ENCODE data around the gene POU2AF3. TPM values are rescaled to one million over a fixed set of nuclear protein-coding genes. Genes with fewer than 3 reads are reported as not detected.

POU2AF3 gene
- total and polyA plus RNA-seq, 2 donors (not counting 1 experiment from before 2014, with no cell fraction given), result 0.51 to 2.1 TPM

GRCh38 chr11:111320728-111321568 is 22.6 kb downstream of the POU2AF3 start:
- Mint-ChIP-seq H3K4me3 (no peak overlapping the region), H3K4me1 (no peaks in the 10 kb centered on the region), H3K27me3 (no peaks in the 10 kb centered on the region), H3K9me3 (ENCODE audit: insufficient read depth) (no peaks in the 10 kb centered on the region), H3K27ac (peak overlapping the region; percentile 8)
- H3K9me3 ChIP-seq (ENCODE audit: control extremely low read depth in 1 of 3, control insufficient read depth in 2 of 3, insufficient read depth in 1 of 3, low read length in 2 of 3), result peaks cover 0 to under 1% (median 0%) of the 10 kb centered on the region in 3 donors
- TF ChIP-seq CTCF (IDR thresholded peaks at IDR 0.05) (no peak), EZH2 (IDR thresholded peaks at IDR 0.05; ENCODE audit: borderline replicate concordance, insufficient read depth, low read depth, low read length, poor library complexity, severe bottlenecking) (no peak)
- H3K4me2 ChIP-seq (replicated peaks; ENCODE audit: low read depth, low read length, poor library complexity, severe bottlenecking), result no peak overlapping the region
- H3K36me3 ChIP-seq (replicated peaks in 1 of 2; ENCODE audit: control extremely low read depth in 1 of 2, control insufficient read depth in 1 of 2, extremely low read depth in 1 of 2, insufficient read depth in 2 of 2, low read length in 1 of 2), result no peaks in the 10 kb centered on the region
- intact Hi-C loops (cut with micrococcal nuclease), result no loop called here
- H3K9ac ChIP-seq (ENCODE audit: low read length), result no peak overlapping the region
- ChIA-PET POLR2A (no interaction called here), CTCF (interaction anchor here (0.7 kb wide), 1 partner anchor 22 kb away, joined by 3 read pairs; no protein-coding TSS in a partner anchor)
- H3K4me3 ChIP-seq (ENCODE audit: control extremely low read depth in 1 of 5, extremely low read depth in 1 of 5, insufficient read depth in 1 of 5, low read depth in 2 of 5, low read length in 4 of 5), result no peak overlapping the region
- no peak overlapping the region for H3K27ac ChIP-seq (ENCODE audit: low read length in 2 of 2)
- no peaks in the 10 kb centered on the region for H3K79me2 ChIP-seq (ENCODE audit: control insufficient read depth, insufficient read depth, low read length)
- no peak overlapping the region for H2AFZ ChIP-seq (ENCODE audit: insufficient read depth, low read depth, low read length, poor library complexity, severe bottlenecking)
- 96% methylated on average over 4 of the region's 5 CpGs for WGBS (ENCODE audit: insufficient coverage)
- H4K20me1 ChIP-seq (ENCODE audit: control insufficient read depth, insufficient read depth, low read length, poor library complexity, severe bottlenecking), result no peaks in the 10 kb centered on the region
- no peaks in the 10 kb centered on the region for H3K4me1 ChIP-seq (ENCODE audit: control insufficient read depth in 2 of 2, insufficient read depth in 2 of 2, low read length in 2 of 2)
- no peak for DNase-seq
- no peak for ATAC-seq (ENCODE audit: low read depth)
- H3K27me3 ChIP-seq (replicated peaks in 1 of 4; ENCODE audit: control extremely low read depth in 1 of 4, control insufficient read depth in 3 of 4, insufficient read depth in 4 of 4, low read length in 3 of 4), result no peaks in the 10 kb centered on the region

GRCh38 chr11:111322534-111322933 is 24.2 kb downstream of the POU2AF3 start:
- H3K9ac ChIP-seq (ENCODE audit: low read length), result no peak overlapping the region
- H3K4me2 ChIP-seq (replicated peaks; ENCODE audit: low read depth, low read length, poor library complexity, severe bottlenecking), result no peak overlapping the region
- H3K27ac ChIP-seq (ENCODE audit: low read length in 2 of 2), result no peak overlapping the region
- no peaks in the 10 kb centered on the region for H3K9me3 ChIP-seq (ENCODE audit: control extremely low read depth in 1 of 3, control insufficient read depth in 2 of 3, insufficient read depth in 1 of 3, low read length in 2 of 3)
- no peaks in the 10 kb centered on the region for H3K36me3 ChIP-seq (replicated peaks in 1 of 2; ENCODE audit: control extremely low read depth in 1 of 2, control insufficient read depth in 1 of 2, extremely low read depth in 1 of 2, insufficient read depth in 2 of 2, low read length in 1 of 2)
- H4K20me1 ChIP-seq (ENCODE audit: control insufficient read depth, insufficient read depth, low read length, poor library complexity, severe bottlenecking), result no peaks in the 10 kb centered on the region
- no peak for ATAC-seq (ENCODE audit: low read depth)
- no peak overlapping the region for H3K27ac Mint-ChIP-seq
- no peak for TF ChIP-seq CTCF (IDR thresholded peaks at IDR 0.05)
- TF ChIP-seq EZH2 (IDR thresholded peaks at IDR 0.05; ENCODE audit: borderline replicate concordance, insufficient read depth, low read depth, low read length, poor library complexity, severe bottlenecking), result no peak
- 100% methylated on average over 1 of the region's 2 CpGs for WGBS (ENCODE audit: insufficient coverage)
- no peak overlapping the region for H2AFZ ChIP-seq (ENCODE audit: insufficient read depth, low read depth, low read length, poor library complexity, severe bottlenecking)
- no peaks in the 10 kb centered on the region for H3K9me3 Mint-ChIP-seq (ENCODE audit: insufficient read depth)
- no peaks in the 10 kb centered on the region for H3K4me1 ChIP-seq (ENCODE audit: control insufficient read depth in 2 of 2, insufficient read depth in 2 of 2, low read length in 2 of 2)
- H3K79me2 ChIP-seq (ENCODE audit: control insufficient read depth, insufficient read depth, low read length), result no peaks in the 10 kb centered on the region
- intact Hi-C loops (cut with micrococcal nuclease), result no loop called here
- H3K27me3 ChIP-seq (replicated peaks in 1 of 4; ENCODE audit: control extremely low read depth in 1 of 4, control insufficient read depth in 3 of 4, insufficient read depth in 4 of 4, low read length in 3 of 4), result no peaks in the 10 kb centered on the region
- H3K4me3 ChIP-seq (ENCODE audit: control extremely low read depth in 1 of 5, extremely low read depth in 1 of 5, insufficient read depth in 1 of 5, low read depth in 2 of 5, low read length in 4 of 5), result no peak overlapping the region
- no peak overlapping the region for H3K4me3 Mint-ChIP-seq
- DNase-seq, result no peak
- CTCF ChIA-PET, result interaction anchor here (1.5 kb wide), 1 partner anchor 101 kb away, joined by 4 read pairs; no protein-coding TSS in a partner anchor
- H3K4me1 Mint-ChIP-seq, result no peaks in the 10 kb centered on the region
- H3K27me3 Mint-ChIP-seq, result no peaks in the 10 kb centered on the region
- POLR2A ChIA-PET, result no interaction called here
